Bronchial epithelial cell (primary cell): ENCODE measurements around the gene GOLGA6C. TPM values are rescaled to one million over a fixed set of nuclear protein-coding genes. Genes with fewer than 3 reads are reported as not detected.
A peak's percentile ranks its signal among the peaks of the same experiment; 100 is the strongest.
"Not testable (repeated sequence)": the region's sequence is repeated elsewhere in the genome, so short reads cannot be mapped to it uniquely, and the experiment has no call there.

ENCODE experiments used
- DNase-seq: peaks from one replicate; pipeline ENCODE4 v3.0.0-alpha.2; 2010; ENCODE audit warnings: low read depth
- FAIRE-seq: peaks from 2 replicates; lab custom pipeline; 2011; peaks lifted over from hg19 to GRCh38; lab: Jason Lieb, UNC
- H3K27me3 ChIP-seq: 2 replicates; pipeline ENCODE4 v1.5.1; 2011; ENCODE audit warnings: low read length; ENCODE audit not compliant: control insufficient read depth, insufficient read depth
- H3K36me3 ChIP-seq: 2 replicates; pipeline ENCODE4 v1.5.1; 2011; ENCODE audit warnings: low read length; ENCODE audit not compliant: control insufficient read depth, insufficient read depth
- H3K4me3 ChIP-seq: 2 replicates; pipeline ENCODE4 v1.5.1; 2011; ENCODE audit warnings: mild to moderate bottlenecking, low read depth, low read length, control low read depth
- total RNA-seq: library from RNA; depleted of rRNA; stranded (reverse); fragments of >200 nt; gene quantifications from 2 replicates; pipeline ENCODE4 v1.2.1, GENCODE V29; 2014
- TF ChIP-seq, protein P1 (sequence below): IDR thresholded peaks from 2 replicates; pipeline ENCODE4 v1.5.1; 2011; ENCODE audit warnings: mild to moderate bottlenecking, moderate library complexity, low read length, control low read depth, inconsistent platforms; ENCODE audit not compliant: insufficient read depth, severe bottlenecking

The GOLGA6C gene
- total RNA-seq, 1 donor from 2014 or later: under 0.01 TPM

- not testable (repeated sequence) for FAIRE-seq, H3K27me3 ChIP-seq, H3K4me3 ChIP-seq, H3K36me3 ChIP-seq, DNase-seq
Measured at GRCh38 chr15:75259873-75260272, 1.7 kb downstream of the GOLGA6C start.

- H3K36me3 ChIP-seq, H3K4me3 ChIP-seq, DNase-seq, H3K27me3 ChIP-seq, FAIRE-seq: not testable (repeated sequence)
Measured at GRCh38 chr15:75273751-75274359, 15.7 kb downstream of the GOLGA6C start.

- not testable (repeated sequence) for DNase-seq, H3K36me3 ChIP-seq, H3K27me3 ChIP-seq, FAIRE-seq, H3K4me3 ChIP-seq
- TF ChIP-seq, protein P1, sequence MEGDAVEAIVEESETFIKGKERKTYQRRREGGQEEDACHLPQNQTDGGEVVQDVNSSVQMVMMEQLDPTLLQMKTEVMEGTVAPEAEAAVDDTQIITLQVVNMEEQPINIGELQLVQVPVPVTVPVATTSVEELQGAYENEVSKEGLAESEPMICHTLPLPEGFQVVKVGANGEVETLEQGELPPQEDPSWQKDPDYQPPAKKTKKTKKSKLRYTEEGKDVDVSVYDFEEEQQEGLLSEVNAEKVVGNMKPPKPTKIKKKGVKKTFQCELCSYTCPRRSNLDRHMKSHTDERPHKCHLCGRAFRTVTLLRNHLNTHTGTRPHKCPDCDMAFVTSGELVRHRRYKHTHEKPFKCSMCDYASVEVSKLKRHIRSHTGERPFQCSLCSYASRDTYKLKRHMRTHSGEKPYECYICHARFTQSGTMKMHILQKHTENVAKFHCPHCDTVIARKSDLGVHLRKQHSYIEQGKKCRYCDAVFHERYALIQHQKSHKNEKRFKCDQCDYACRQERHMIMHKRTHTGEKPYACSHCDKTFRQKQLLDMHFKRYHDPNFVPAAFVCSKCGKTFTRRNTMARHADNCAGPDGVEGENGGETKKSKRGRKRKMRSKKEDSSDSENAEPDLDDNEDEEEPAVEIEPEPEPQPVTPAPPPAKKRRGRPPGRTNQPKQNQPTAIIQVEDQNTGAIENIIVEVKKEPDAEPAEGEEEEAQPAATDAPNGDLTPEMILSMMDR: peak; percentile 50
Measured at GRCh38 chr15:75274509-75275107, 16.5 kb downstream of the GOLGA6C start.

DNA sequence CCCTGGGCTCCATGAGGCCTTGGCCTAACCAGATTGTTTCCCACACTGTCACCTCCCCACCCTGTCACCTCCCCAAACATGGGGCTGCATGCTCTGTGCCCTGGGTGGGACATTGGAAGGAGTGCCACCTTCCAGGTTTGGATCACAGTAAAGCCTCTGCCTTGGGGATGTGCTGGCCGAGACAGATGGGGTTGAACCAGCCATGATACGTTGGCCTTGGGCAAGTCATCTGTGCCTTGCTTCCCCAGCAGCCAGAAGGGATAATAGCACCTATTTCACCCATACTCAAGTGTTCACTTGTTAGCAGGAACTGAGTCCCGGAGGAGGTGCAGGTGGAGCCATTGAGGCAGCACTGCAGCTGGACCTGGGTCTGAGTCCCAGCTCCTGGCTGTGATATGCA is 17.5 kb downstream of the GOLGA6C start:
- not testable (repeated sequence) for FAIRE-seq, H3K4me3 ChIP-seq, H3K36me3 ChIP-seq, DNase-seq, H3K27me3 ChIP-seq

GRCh38 chr15:75278497-75278896 is 20.4 kb downstream of the GOLGA6C start:
- not testable (repeated sequence) for H3K36me3 ChIP-seq, H3K4me3 ChIP-seq, FAIRE-seq, H3K27me3 ChIP-seq, DNase-seq

- not testable (repeated sequence) for DNase-seq, H3K4me3 ChIP-seq, H3K36me3 ChIP-seq, FAIRE-seq, H3K27me3 ChIP-seq
Measured at GRCh38 chr15:75282572-75282971, 24.4 kb downstream of the GOLGA6C start, which contains the start of gene GOLGA6D. Gene GOLGA6D (plus strand): TSS chr15:75282835. CDS start chr15:75282876, 41 bp downstream.

DNA sequence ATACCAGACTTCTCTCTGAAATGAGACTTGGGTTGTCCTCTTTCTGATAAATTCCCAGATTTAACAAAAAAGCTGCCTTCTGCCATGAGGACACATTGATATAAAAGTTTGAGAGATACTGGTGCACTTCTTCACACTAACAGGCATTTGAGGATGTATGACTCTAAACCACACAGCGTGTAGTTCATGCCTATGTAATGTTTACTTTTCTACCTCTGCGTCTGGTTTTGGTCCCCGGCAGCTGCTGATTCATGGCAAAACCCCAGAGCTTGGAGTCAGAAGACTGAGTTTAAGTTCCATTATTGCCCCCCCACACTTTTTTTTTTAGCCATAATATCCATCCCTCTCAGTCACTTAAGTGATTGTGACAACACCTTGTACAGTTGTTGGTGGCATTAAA is 26.0 kb downstream of the GOLGA6C start:
- not testable (repeated sequence) for FAIRE-seq, H3K27me3 ChIP-seq, H3K4me3 ChIP-seq, DNase-seq, H3K36me3 ChIP-seq

DNA sequence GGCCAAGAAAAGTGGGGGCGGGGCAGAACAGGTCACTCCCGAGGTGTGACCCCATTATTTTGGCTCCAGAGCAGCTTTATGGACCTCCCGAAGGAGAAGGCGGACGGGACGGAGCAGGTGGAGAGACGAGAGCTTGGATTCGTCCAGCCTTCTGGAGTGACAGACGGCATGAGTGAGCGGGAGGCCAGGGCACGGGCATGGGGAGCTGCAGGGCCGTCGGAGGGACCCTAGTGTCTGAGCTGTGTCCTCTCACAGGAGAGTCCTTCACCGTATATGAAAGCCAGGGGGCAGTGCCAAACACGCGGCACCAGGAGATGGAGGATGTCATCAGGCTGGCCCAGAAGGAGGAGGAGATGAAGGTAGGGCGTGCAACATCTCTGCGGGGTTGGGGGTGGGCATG is 35.5 kb downstream of the GOLGA6C start:
- not testable (repeated sequence) for DNase-seq, FAIRE-seq, H3K36me3 ChIP-seq, H3K4me3 ChIP-seq, H3K27me3 ChIP-seq

- not testable (repeated sequence) for H3K27me3 ChIP-seq, DNase-seq, H3K36me3 ChIP-seq, FAIRE-seq, H3K4me3 ChIP-seq
Measured at GRCh38 chr15:75298541-75299310, 40.6 kb downstream of the GOLGA6C start.
